ENCODE data around the gene RDH14.

RDH14 gene

GRCh38 chr2:18597618-18598017 lies 37.2 kb upstream of the RDH14 start:
- Histone ChIP-seq H3K27me3 (ENCODE audit: control insufficient read depth in 1 of 2, insufficient read depth in 2 of 2, low read length in 2 of 2) (no peaks in the 10 kb centered on the region), H3K9ac (ENCODE audit: low read depth in 1 of 2, low read length in 2 of 2) (no peak overlapping the region), H3K36me3 (ENCODE audit: control insufficient read depth in 1 of 2, insufficient read depth in 2 of 2, low read length in 2 of 2) (no peaks in the 10 kb centered on the region), H3K27ac (ENCODE audit: low read depth, low read length) (no peak overlapping the region), H3K4me3 (ENCODE audit: low read depth in 1 of 2, low read length in 2 of 2) (no peak overlapping the region), H3K9me3 (ENCODE audit: control insufficient read depth in 1 of 2, low read length in 2 of 2) (no peaks in the 10 kb centered on the region), H3K4me1 (ENCODE audit: control insufficient read depth in 1 of 2, insufficient read depth in 2 of 2, low read length in 2 of 2) (no peaks in the 10 kb centered on the region)

- Histone ChIP-seq H3K9me3 (ENCODE audit: control insufficient read depth in 1 of 2, low read length in 2 of 2) (no peaks in the 10 kb centered on the region), H3K4me1 (ENCODE audit: control insufficient read depth in 1 of 2, insufficient read depth in 2 of 2, low read length in 2 of 2) (no peaks in the 10 kb centered on the region), H3K27ac (ENCODE audit: low read depth, low read length) (no peak overlapping the region), H3K4me3 (ENCODE audit: low read depth in 1 of 2, low read length in 2 of 2) (no peak overlapping the region), H3K36me3 (ENCODE audit: control insufficient read depth in 1 of 2, insufficient read depth in 2 of 2, low read length in 2 of 2) (no peaks in the 10 kb centered on the region), H3K9ac (ENCODE audit: low read depth in 1 of 2, low read length in 2 of 2) (no peak overlapping the region), H3K27me3 (ENCODE audit: control insufficient read depth in 1 of 2, insufficient read depth in 2 of 2, low read length in 2 of 2) (no peaks in the 10 kb centered on the region)
These were observed 36.5 kb upstream of the RDH14 start for GRCh38 chr2:18596993-18597392.

- Histone ChIP-seq H3K9me3 (ENCODE audit: control insufficient read depth in 1 of 2, low read length in 2 of 2) (no peaks in the 10 kb centered on the region), H3K9ac (ENCODE audit: low read depth in 1 of 2, low read length in 2 of 2) (no peak overlapping the region), H3K27me3 (ENCODE audit: control insufficient read depth in 1 of 2, insufficient read depth in 2 of 2, low read length in 2 of 2) (no peaks in the 10 kb centered on the region), H3K27ac (ENCODE audit: low read depth, low read length) (no peak overlapping the region), H3K4me1 (ENCODE audit: control insufficient read depth in 1 of 2, insufficient read depth in 2 of 2, low read length in 2 of 2) (no peaks in the 10 kb centered on the region), H3K4me3 (ENCODE audit: low read depth in 1 of 2, low read length in 2 of 2) (no peak overlapping the region), H3K36me3 (ENCODE audit: control insufficient read depth in 1 of 2, insufficient read depth in 2 of 2, low read length in 2 of 2) (no peaks in the 10 kb centered on the region)
These were observed 33.0 kb upstream of the RDH14 start for GRCh38 chr2:18593496-18593895.

GRCh38 chr2:18592372-18592771 lies 31.9 kb upstream of the RDH14 start:
- no peaks in the 10 kb centered on the region for H3K9me3 ChIP-seq (ENCODE audit: control insufficient read depth in 1 of 2, low read length in 2 of 2)
- H3K4me1 ChIP-seq (ENCODE audit: control insufficient read depth in 1 of 2, insufficient read depth in 2 of 2, low read length in 2 of 2) = no peaks in the 10 kb centered on the region
- H3K9ac ChIP-seq (ENCODE audit: low read depth in 1 of 2, low read length in 2 of 2) = no peak overlapping the region
- no peaks in the 10 kb centered on the region for H3K36me3 ChIP-seq (ENCODE audit: control insufficient read depth in 1 of 2, insufficient read depth in 2 of 2, low read length in 2 of 2)
- no peaks in the 10 kb centered on the region for H3K27me3 ChIP-seq (ENCODE audit: control insufficient read depth in 1 of 2, insufficient read depth in 2 of 2, low read length in 2 of 2)
- H3K4me3 ChIP-seq (ENCODE audit: low read depth in 1 of 2, low read length in 2 of 2) = no peak overlapping the region
- H3K27ac ChIP-seq (ENCODE audit: low read depth, low read length) = no peak overlapping the region

GRCh38 chr2:18589354-18589753 lies 28.9 kb upstream of the RDH14 start, which contains the start of gene NT5C1B:
Gene NT5C1B, minus strand, starts transcription at chr2:18589569. Its CDS starts 101 bp downstream, at chr2:18589468.
- H3K9me3 ChIP-seq (ENCODE audit: control insufficient read depth in 1 of 2, low read length in 2 of 2) = no peaks in the 10 kb centered on the region
- H3K36me3 ChIP-seq (ENCODE audit: control insufficient read depth in 1 of 2, insufficient read depth in 2 of 2, low read length in 2 of 2) = no peaks in the 10 kb centered on the region
- no peak within 1 kb of the TSS for H3K27ac ChIP-seq (ENCODE audit: low read depth, low read length)
- no peak within 1 kb of the TSS for H3K9ac ChIP-seq (ENCODE audit: low read depth in 1 of 2, low read length in 2 of 2)
- no peaks in the 10 kb centered on the region for H3K27me3 ChIP-seq (ENCODE audit: control insufficient read depth in 1 of 2, insufficient read depth in 2 of 2, low read length in 2 of 2)
- H3K4me1 ChIP-seq (ENCODE audit: control insufficient read depth in 1 of 2, insufficient read depth in 2 of 2, low read length in 2 of 2) = no peaks in the 10 kb centered on the region
- H3K4me3 ChIP-seq (ENCODE audit: low read depth in 1 of 2, low read length in 2 of 2) = no peak within 1 kb of the TSS

GRCh38 chr2:18588802-18589201 lies 28.3 kb upstream of the RDH14 start:
- H3K27ac ChIP-seq (ENCODE audit: low read depth, low read length) = no peak overlapping the region
- H3K9me3 ChIP-seq (ENCODE audit: control insufficient read depth in 1 of 2, low read length in 2 of 2) = no peaks in the 10 kb centered on the region
- H3K4me1 ChIP-seq (ENCODE audit: control insufficient read depth in 1 of 2, insufficient read depth in 2 of 2, low read length in 2 of 2) = no peaks in the 10 kb centered on the region
- H3K36me3 ChIP-seq (ENCODE audit: control insufficient read depth in 1 of 2, insufficient read depth in 2 of 2, low read length in 2 of 2) = no peaks in the 10 kb centered on the region
- no peak overlapping the region for H3K4me3 ChIP-seq (ENCODE audit: low read depth in 1 of 2, low read length in 2 of 2)
- H3K9ac ChIP-seq (ENCODE audit: low read depth in 1 of 2, low read length in 2 of 2) = no peak overlapping the region
- H3K27me3 ChIP-seq (ENCODE audit: control insufficient read depth in 1 of 2, insufficient read depth in 2 of 2, low read length in 2 of 2) = no peaks in the 10 kb centered on the region

- Histone ChIP-seq H3K27me3 (ENCODE audit: control insufficient read depth in 1 of 2, insufficient read depth in 2 of 2, low read length in 2 of 2) (no peaks in the 10 kb centered on the region), H3K4me3 (ENCODE audit: low read depth in 1 of 2, low read length in 2 of 2) (no peak overlapping the region), H3K36me3 (ENCODE audit: control insufficient read depth in 1 of 2, insufficient read depth in 2 of 2, low read length in 2 of 2) (no peaks in the 10 kb centered on the region), H3K9ac (ENCODE audit: low read depth in 1 of 2, low read length in 2 of 2) (no peak overlapping the region), H3K27ac (ENCODE audit: low read depth, low read length) (no peak overlapping the region), H3K9me3 (ENCODE audit: control insufficient read depth in 1 of 2, low read length in 2 of 2) (no peaks in the 10 kb centered on the region), H3K4me1 (ENCODE audit: control insufficient read depth in 1 of 2, insufficient read depth in 2 of 2, low read length in 2 of 2) (no peaks in the 10 kb centered on the region)
These were observed 27.6 kb upstream of the RDH14 start for GRCh38 chr2:18588049-18588448.

GRCh38 chr2:18585526-18585925 lies 25.1 kb upstream of the RDH14 start:
- no peak overlapping the region for H3K9ac ChIP-seq (ENCODE audit: low read depth in 1 of 2, low read length in 2 of 2)
- H3K27me3 ChIP-seq (ENCODE audit: control insufficient read depth in 1 of 2, insufficient read depth in 2 of 2, low read length in 2 of 2) = no peaks in the 10 kb centered on the region
- no peak overlapping the region for H3K27ac ChIP-seq (ENCODE audit: low read depth, low read length)
- no peaks in the 10 kb centered on the region for H3K36me3 ChIP-seq (ENCODE audit: control insufficient read depth in 1 of 2, insufficient read depth in 2 of 2, low read length in 2 of 2)
- H3K4me1 ChIP-seq (ENCODE audit: control insufficient read depth in 1 of 2, insufficient read depth in 2 of 2, low read length in 2 of 2) = no peaks in the 10 kb centered on the region
- H3K9me3 ChIP-seq (ENCODE audit: control insufficient read depth in 1 of 2, low read length in 2 of 2) = no peaks in the 10 kb centered on the region
- no peak overlapping the region for H3K4me3 ChIP-seq (ENCODE audit: low read depth in 1 of 2, low read length in 2 of 2)

- Histone ChIP-seq H3K27ac (ENCODE audit: low read depth, low read length) (no peak overlapping the region), H3K4me1 (ENCODE audit: control insufficient read depth in 1 of 2, insufficient read depth in 2 of 2, low read length in 2 of 2) (no peaks in the 10 kb centered on the region), H3K4me3 (ENCODE audit: low read depth in 1 of 2, low read length in 2 of 2) (no peak overlapping the region), H3K9me3 (ENCODE audit: control insufficient read depth in 1 of 2, low read length in 2 of 2) (no peaks in the 10 kb centered on the region), H3K36me3 (ENCODE audit: control insufficient read depth in 1 of 2, insufficient read depth in 2 of 2, low read length in 2 of 2) (no peaks in the 10 kb centered on the region), H3K27me3 (ENCODE audit: control insufficient read depth in 1 of 2, insufficient read depth in 2 of 2, low read length in 2 of 2) (no peaks in the 10 kb centered on the region), H3K9ac (ENCODE audit: low read depth in 1 of 2, low read length in 2 of 2) (no peak overlapping the region)
These were observed 24.1 kb upstream of the RDH14 start for GRCh38 chr2:18584608-18584954.

GRCh38 chr2:18583905-18584607 lies 23.6 kb upstream of the RDH14 start:
- Histone ChIP-seq H3K9ac (ENCODE audit: low read depth in 1 of 2, low read length in 2 of 2) (no peak overlapping the region), H3K4me3 (ENCODE audit: low read depth in 1 of 2, low read length in 2 of 2) (no peak overlapping the region), H3K36me3 (ENCODE audit: control insufficient read depth in 1 of 2, insufficient read depth in 2 of 2, low read length in 2 of 2) (no peaks in the 10 kb centered on the region), H3K9me3 (ENCODE audit: control insufficient read depth in 1 of 2, low read length in 2 of 2) (no peaks in the 10 kb centered on the region), H3K4me1 (ENCODE audit: control insufficient read depth in 1 of 2, insufficient read depth in 2 of 2, low read length in 2 of 2) (no peaks in the 10 kb centered on the region), H3K27ac (ENCODE audit: low read depth, low read length) (no peak overlapping the region), H3K27me3 (ENCODE audit: control insufficient read depth in 1 of 2, insufficient read depth in 2 of 2, low read length in 2 of 2) (no peaks in the 10 kb centered on the region)

GRCh38 chr2:18580606-18581005 lies 20.2 kb upstream of the RDH14 start:
- H3K9me3 ChIP-seq (ENCODE audit: control insufficient read depth in 1 of 2, low read length in 2 of 2) = peaks cover 0 to 3% of the 10 kb centered on the region in 2 donors
- H3K27me3 ChIP-seq (ENCODE audit: control insufficient read depth in 1 of 2, insufficient read depth in 2 of 2, low read length in 2 of 2) = no peaks in the 10 kb centered on the region
- no peaks in the 10 kb centered on the region for H3K4me1 ChIP-seq (ENCODE audit: control insufficient read depth in 1 of 2, insufficient read depth in 2 of 2, low read length in 2 of 2)
- no peak overlapping the region for H3K9ac ChIP-seq (ENCODE audit: low read depth in 1 of 2, low read length in 2 of 2)
- H3K27ac ChIP-seq (ENCODE audit: low read depth, low read length) = no peak overlapping the region
- H3K4me3 ChIP-seq (ENCODE audit: low read depth in 1 of 2, low read length in 2 of 2) = no peak overlapping the region
- H3K36me3 ChIP-seq (ENCODE audit: control insufficient read depth in 1 of 2, insufficient read depth in 2 of 2, low read length in 2 of 2) = no peaks in the 10 kb centered on the region
